ENCODE data around the gene TOX3. TPM values are rescaled to one million over a fixed set of nuclear protein-coding genes. Genes with fewer than 3 reads are reported as not detected.
A peak's percentile ranks its signal among the peaks of the same experiment; 100 is the strongest.

The TOX3 gene
- total and polyA plus RNA-seq, 2 of the 13 experiments (the other 11 are each of a cell fraction or from before 2014, with no cell fraction given): 14.5 to 98.6 TPM

DNA sequence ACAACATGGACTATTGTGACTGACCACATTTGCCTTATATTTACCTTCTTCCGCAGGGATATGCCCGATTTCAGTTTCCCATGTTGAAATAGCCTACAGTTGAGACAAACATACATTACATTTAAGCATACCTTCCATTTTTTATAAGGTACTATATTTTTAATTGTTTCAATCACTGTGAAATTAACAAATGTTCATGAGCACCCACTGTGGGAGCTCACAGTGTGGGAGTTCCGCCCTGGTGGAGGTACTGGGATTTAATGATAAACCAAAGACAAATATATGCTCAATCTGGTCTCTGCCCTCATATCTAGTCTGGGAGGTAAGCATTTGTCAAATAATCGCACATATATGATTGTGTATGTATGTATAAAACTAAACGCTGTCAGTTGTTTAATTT lies 15.8 kb upstream of the TOX3 start (continued):
- TF ChIP-seq NR2F6 (IDR thresholded peaks at IDR 0.05) (no peak), NR2F6 (CRISPR knock-in tag; IDR thresholded peaks at IDR 0.05) (peak; percentile 6; the same call in 1 of the 2 replicates), EEA1 (CRISPR knock-in tag; IDR thresholded peaks at IDR 0.05; ENCODE audit: borderline replicate concordance) (no peak), HMG20A (CRISPR knock-in tag; IDR thresholded peaks at IDR 0.05; ENCODE audit: borderline replicate concordance) (0 out of 2 replicates have a peak, but pooled peaks have one; percentile 17), CBX1 (IDR thresholded peaks at IDR 0.05; ENCODE audit: low read depth) (no peak), GATAD2A (CRISPR knock-in tag; IDR thresholded peaks at IDR 0.05) (peak; percentile 78), NCOR1 (IDR thresholded peaks at IDR 0.05; ENCODE audit: borderline replicate concordance, low read length) (0 out of 2 replicates have a peak, but pooled peaks have one; percentile 18), HDAC1 (CRISPR knock-in tag; IDR thresholded peaks at IDR 0.05) (0 out of 2 replicates have a peak, but pooled peaks have one; percentile 1), ZNF430 (CRISPR knock-in tag; IDR thresholded peaks at IDR 0.05) (no peak), NFKB2 (CRISPR knock-in tag; IDR thresholded peaks at IDR 0.05; ENCODE audit: borderline replicate concordance) (no peak), MED1 (CRISPR knock-in tag; IDR thresholded peaks at IDR 0.05) (peak; percentile 57; the same call in 1 of the 2 replicates), CEBPB (IDR thresholded peaks at IDR 0.05; ENCODE audit: borderline replicate concordance, low read depth, low read length) (peak; percentile 20; the same call in 1 of the 2 replicates), FOXJ3 (CRISPR knock-in tag; IDR thresholded peaks at IDR 0.05; ENCODE audit: borderline replicate concordance) (peak; percentile 62; the same call in 1 of the 2 replicates), PHF5A (CRISPR knock-in tag; IDR thresholded peaks at IDR 0.05; ENCODE audit: low read depth, unreplicated experiment) (no peak)
- TF ChIP-seq, protein P1, sequence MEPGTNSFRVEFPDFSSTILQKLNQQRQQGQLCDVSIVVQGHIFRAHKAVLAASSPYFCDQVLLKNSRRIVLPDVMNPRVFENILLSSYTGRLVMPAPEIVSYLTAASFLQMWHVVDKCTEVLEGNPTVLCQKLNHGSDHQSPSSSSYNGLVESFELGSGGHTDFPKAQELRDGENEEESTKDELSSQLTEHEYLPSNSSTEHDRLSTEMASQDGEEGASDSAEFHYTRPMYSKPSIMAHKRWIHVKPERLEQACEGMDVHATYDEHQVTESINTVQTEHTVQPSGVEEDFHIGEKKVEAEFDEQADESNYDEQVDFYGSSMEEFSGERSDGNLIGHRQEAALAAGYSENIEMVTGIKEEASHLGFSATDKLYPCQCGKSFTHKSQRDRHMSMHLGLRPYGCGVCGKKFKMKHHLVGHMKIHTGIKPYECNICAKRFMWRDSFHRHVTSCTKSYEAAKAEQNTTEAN (CRISPR knock-in tag; conservative IDR thresholded peaks at IDR 0.05): no peak
- TF ChIP-seq, protein P2, sequence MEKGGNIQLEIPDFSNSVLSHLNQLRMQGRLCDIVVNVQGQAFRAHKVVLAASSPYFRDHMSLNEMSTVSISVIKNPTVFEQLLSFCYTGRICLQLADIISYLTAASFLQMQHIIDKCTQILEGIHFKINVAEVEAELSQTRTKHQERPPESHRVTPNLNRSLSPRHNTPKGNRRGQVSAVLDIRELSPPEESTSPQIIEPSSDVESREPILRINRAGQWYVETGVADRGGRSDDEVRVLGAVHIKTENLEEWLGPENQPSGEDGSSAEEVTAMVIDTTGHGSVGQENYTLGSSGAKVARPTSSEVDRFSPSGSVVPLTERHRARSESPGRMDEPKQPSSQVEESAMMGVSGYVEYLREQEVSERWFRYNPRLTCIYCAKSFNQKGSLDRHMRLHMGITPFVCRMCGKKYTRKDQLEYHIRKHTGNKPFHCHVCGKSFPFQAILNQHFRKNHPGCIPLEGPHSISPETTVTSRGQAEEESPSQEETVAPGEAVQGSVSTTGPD (CRISPR knock-in tag; IDR thresholded peaks at IDR 0.05): no peak
- TF ChIP-seq, protein P3, sequence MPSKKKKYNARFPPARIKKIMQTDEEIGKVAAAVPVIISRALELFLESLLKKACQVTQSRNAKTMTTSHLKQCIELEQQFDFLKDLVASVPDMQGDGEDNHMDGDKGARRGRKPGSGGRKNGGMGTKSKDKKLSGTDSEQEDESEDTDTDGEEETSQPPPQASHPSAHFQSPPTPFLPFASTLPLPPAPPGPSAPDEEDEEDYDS (CRISPR knock-in tag; IDR thresholded peaks at IDR 0.05): 0 out of 2 replicates have a peak, but pooled peaks have one; percentile 18
- TF ChIP-seq, protein P4, sequence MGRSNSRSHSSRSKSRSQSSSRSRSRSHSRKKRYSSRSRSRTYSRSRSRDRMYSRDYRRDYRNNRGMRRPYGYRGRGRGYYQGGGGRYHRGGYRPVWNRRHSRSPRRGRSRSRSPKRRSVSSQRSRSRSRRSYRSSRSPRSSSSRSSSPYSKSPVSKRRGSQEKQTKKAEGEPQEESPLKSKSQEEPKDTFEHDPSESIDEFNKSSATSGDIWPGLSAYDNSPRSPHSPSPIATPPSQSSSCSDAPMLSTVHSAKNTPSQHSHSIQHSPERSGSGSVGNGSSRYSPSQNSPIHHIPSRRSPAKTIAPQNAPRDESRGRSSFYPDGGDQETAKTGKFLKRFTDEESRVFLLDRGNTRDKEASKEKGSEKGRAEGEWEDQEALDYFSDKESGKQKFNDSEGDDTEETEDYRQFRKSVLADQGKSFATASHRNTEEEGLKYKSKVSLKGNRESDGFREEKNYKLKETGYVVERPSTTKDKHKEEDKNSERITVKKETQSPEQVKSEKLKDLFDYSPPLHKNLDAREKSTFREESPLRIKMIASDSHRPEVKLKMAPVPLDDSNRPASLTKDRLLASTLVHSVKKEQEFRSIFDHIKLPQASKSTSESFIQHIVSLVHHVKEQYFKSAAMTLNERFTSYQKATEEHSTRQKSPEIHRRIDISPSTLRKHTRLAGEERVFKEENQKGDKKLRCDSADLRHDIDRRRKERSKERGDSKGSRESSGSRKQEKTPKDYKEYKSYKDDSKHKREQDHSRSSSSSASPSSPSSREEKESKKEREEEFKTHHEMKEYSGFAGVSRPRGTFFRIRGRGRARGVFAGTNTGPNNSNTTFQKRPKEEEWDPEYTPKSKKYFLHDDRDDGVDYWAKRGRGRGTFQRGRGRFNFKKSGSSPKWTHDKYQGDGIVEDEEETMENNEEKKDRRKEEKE (IDR thresholded peaks at IDR 0.05): no peak
- TF ChIP-seq, protein P5, sequence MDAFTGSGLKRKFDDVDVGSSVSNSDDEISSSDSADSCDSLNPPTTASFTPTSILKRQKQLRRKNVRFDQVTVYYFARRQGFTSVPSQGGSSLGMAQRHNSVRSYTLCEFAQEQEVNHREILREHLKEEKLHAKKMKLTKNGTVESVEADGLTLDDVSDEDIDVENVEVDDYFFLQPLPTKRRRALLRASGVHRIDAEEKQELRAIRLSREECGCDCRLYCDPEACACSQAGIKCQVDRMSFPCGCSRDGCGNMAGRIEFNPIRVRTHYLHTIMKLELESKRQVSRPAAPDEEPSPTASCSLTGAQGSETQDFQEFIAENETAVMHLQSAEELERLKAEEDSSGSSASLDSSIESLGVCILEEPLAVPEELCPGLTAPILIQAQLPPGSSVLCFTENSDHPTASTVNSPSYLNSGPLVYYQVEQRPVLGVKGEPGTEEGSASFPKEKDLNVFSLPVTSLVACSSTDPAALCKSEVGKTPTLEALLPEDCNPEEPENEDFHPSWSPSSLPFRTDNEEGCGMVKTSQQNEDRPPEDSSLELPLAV (CRISPR knock-in tag; conservative IDR thresholded peaks at IDR 0.05; ENCODE audit: low read depth): no peak
- TF ChIP-seq, protein P6, sequence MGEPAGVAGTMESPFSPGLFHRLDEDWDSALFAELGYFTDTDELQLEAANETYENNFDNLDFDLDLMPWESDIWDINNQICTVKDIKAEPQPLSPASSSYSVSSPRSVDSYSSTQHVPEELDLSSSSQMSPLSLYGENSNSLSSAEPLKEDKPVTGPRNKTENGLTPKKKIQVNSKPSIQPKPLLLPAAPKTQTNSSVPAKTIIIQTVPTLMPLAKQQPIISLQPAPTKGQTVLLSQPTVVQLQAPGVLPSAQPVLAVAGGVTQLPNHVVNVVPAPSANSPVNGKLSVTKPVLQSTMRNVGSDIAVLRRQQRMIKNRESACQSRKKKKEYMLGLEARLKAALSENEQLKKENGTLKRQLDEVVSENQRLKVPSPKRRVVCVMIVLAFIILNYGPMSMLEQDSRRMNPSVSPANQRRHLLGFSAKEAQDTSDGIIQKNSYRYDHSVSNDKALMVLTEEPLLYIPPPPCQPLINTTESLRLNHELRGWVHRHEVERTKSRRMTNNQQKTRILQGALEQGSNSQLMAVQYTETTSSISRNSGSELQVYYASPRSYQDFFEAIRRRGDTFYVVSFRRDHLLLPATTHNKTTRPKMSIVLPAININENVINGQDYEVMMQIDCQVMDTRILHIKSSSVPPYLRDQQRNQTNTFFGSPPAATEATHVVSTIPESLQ (CRISPR knock-in tag; conservative IDR thresholded peaks at IDR 0.05): 0 out of 2 replicates have a peak, but pooled peaks have one; percentile 69
